ENCODE data around the gene R3HDM4.
"Not testable (repeated sequence)": the region's sequence is repeated elsewhere in the genome, so short reads cannot be mapped to it uniquely, and the experiment has no call there.

Gene R3HDM4

GRCh38 chr19:896434-896833 lies 16.6 kb downstream of the R3HDM4 start:
- no peak for DNase-seq (ENCODE audit: low read depth in 2 of 2, low spot score in 1 of 2)

GRCh38 chr19:892894-893689 lies 19.9 kb downstream of the R3HDM4 start, which contains the start of the genes MED16 and RNU6-9:
MED16 (minus strand) TSS chr19:893187; CDS start chr19:891131, 2,056 bp downstream.
RNU6-9 (plus strand) TSS chr19:893484.
- peak; percentile 72 to 79 for DNase-seq (ENCODE audit: low read depth in 2 of 2, low spot score in 1 of 2)

GRCh38 chr19:892243-892893 lies 20.7 kb downstream of the R3HDM4 start:
- DNase-seq (ENCODE audit: low read depth in 2 of 2, low spot score in 1 of 2): no peak

GRCh38 chr19:891421-892200 lies 21.4 kb downstream of the R3HDM4 start:
- not testable (repeated sequence) for DNase-seq (ENCODE audit: low read depth in 2 of 2, low spot score in 1 of 2)

GRCh38 chr19:890831-891230 lies 22.2 kb downstream of the R3HDM4 start:
- DNase-seq (ENCODE audit: low read depth in 2 of 2, low spot score in 1 of 2): no peak

- DNase-seq (ENCODE audit: low read depth in 2 of 2, low spot score in 1 of 2): no peak
Measured at GRCh38 chr19:889662-890295, 23.2 kb downstream of the R3HDM4 start.

- no peak for DNase-seq (ENCODE audit: low read depth in 2 of 2, low spot score in 1 of 2)
Measured at GRCh38 chr19:888581-889385, 24.2 kb downstream of the R3HDM4 start.

- no peak for DNase-seq (ENCODE audit: low read depth in 2 of 2, low spot score in 1 of 2)
Measured at GRCh38 chr19:887599-887998, 25.4 kb downstream of the R3HDM4 start.

- DNase-seq (ENCODE audit: low read depth in 2 of 2, low spot score in 1 of 2): no peak
Measured at GRCh38 chr19:887072-887471, 25.9 kb downstream of the R3HDM4 start.

GRCh38 chr19:885536-886224 lies 27.3 kb downstream of the R3HDM4 start:
- no peak for DNase-seq (ENCODE audit: low read depth in 2 of 2, low spot score in 1 of 2)

GRCh38 chr19:884420-885211 lies 28.4 kb downstream of the R3HDM4 start:
- DNase-seq (ENCODE audit: low read depth in 2 of 2, low spot score in 1 of 2): no peak

- no peak for DNase-seq (ENCODE audit: low read depth in 2 of 2, low spot score in 1 of 2)
Measured at GRCh38 chr19:883661-884211, 29.3 kb downstream of the R3HDM4 start.

GRCh38 chr19:882871-883497 lies 30.0 kb downstream of the R3HDM4 start:
- DNase-seq (ENCODE audit: low read depth in 2 of 2, low spot score in 1 of 2): no peak

- DNase-seq (ENCODE audit: low read depth in 2 of 2, low spot score in 1 of 2): no peak
Measured at GRCh38 chr19:881385-882071, 31.5 kb downstream of the R3HDM4 start.

- no peak for DNase-seq (ENCODE audit: low read depth in 2 of 2, low spot score in 1 of 2)
Measured at GRCh38 chr19:879711-880438, 33.1 kb downstream of the R3HDM4 start.

GRCh38 chr19:878751-879561 lies 34.1 kb downstream of the R3HDM4 start:
- not testable (repeated sequence) for DNase-seq (ENCODE audit: low read depth in 2 of 2, low spot score in 1 of 2)

Measured in stimulated activated CD8-positive, alpha-beta memory T cell treated with anti-CD3 and anti-CD28 coated beads, Interleukin-4, amount 100 ng/mL, for 4 hours (primary cell).